ENCODE data around the gene FRS3.
"Not testable (repeated sequence)": the region's sequence is repeated elsewhere in the genome, so short reads cannot be mapped to it uniquely, and the experiment has no call there.

The FRS3 gene, protein sequence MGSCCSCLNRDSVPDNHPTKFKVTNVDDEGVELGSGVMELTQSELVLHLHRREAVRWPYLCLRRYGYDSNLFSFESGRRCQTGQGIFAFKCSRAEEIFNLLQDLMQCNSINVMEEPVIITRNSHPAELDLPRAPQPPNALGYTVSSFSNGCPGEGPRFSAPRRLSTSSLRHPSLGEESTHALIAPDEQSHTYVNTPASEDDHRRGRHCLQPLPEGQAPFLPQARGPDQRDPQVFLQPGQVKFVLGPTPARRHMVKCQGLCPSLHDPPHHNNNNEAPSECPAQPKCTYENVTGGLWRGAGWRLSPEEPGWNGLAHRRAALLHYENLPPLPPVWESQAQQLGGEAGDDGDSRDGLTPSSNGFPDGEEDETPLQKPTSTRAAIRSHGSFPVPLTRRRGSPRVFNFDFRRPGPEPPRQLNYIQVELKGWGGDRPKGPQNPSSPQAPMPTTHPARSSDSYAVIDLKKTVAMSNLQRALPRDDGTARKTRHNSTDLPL

GRCh38 chr6:41779788-41780550 lies at the start of gene FRS3:
Gene FRS3, minus strand, starts transcription at chr6:41779900. Its CDS starts 2,913 bp downstream, at chr6:41776987.
- peak within 1 kb of the TSS; percentile 92 to 94 for H3K4me3 Mint-ChIP-seq
- peak; percentile 99 for DNase-seq

DNA sequence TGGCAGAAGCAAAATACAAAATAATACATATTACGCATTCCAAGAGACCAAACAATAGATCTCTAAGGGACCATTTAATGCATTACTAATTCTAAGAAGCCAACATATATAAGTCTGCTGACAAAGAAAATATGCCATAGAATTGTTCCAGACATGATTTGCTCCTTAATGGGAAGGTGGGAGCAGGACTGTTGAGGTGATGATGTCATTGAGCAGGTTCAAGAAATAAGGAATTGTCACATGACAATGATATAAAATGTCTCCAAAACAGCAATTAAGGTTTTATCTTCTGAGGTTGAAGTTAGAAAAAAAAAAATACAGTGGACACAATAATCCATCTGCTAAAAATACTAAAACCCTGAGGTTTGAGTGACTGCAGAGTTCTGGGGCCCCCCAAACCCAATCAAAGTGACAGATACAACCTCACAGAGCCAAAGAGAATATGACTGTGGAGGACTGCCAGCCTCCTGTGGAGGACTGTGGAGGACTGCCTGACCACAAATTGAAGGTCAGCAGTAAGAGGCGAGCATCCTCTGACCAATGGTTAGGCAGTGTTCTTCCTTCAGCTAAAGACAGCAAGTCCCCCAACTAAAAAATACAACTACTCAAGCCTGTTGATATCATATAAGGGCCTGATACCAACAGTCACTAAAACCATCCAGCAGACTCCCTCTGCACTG lies 46.8 kb upstream of the FRS3 start:
- ATAC-seq (no peak), DNase-seq (no peak)
- no peak overlapping the region for H3K27ac Mint-ChIP-seq
- H3K27me3 Mint-ChIP-seq = no peaks in the 10 kb centered on the region
- no peaks in the 10 kb centered on the region for H3K4me1 Mint-ChIP-seq
- H3K9me3 Mint-ChIP-seq = no peaks in the 10 kb centered on the region
- H3K4me3 Mint-ChIP-seq = no peak overlapping the region

More at GRCh38 chr6:41779788-41780550, at the start of gene FRS3:
- H3K27ac Mint-ChIP-seq = peak within 1 kb of the TSS; percentile 57 to 94
- ATAC-seq = peak; percentile 95
- H3K4me1 Mint-ChIP-seq = peaks cover 25% of the 10 kb centered on the region
- peaks cover 10% of the 10 kb centered on the region for H3K27me3 Mint-ChIP-seq
- H3K9me3 Mint-ChIP-seq = no peaks in the 10 kb centered on the region

DNA sequence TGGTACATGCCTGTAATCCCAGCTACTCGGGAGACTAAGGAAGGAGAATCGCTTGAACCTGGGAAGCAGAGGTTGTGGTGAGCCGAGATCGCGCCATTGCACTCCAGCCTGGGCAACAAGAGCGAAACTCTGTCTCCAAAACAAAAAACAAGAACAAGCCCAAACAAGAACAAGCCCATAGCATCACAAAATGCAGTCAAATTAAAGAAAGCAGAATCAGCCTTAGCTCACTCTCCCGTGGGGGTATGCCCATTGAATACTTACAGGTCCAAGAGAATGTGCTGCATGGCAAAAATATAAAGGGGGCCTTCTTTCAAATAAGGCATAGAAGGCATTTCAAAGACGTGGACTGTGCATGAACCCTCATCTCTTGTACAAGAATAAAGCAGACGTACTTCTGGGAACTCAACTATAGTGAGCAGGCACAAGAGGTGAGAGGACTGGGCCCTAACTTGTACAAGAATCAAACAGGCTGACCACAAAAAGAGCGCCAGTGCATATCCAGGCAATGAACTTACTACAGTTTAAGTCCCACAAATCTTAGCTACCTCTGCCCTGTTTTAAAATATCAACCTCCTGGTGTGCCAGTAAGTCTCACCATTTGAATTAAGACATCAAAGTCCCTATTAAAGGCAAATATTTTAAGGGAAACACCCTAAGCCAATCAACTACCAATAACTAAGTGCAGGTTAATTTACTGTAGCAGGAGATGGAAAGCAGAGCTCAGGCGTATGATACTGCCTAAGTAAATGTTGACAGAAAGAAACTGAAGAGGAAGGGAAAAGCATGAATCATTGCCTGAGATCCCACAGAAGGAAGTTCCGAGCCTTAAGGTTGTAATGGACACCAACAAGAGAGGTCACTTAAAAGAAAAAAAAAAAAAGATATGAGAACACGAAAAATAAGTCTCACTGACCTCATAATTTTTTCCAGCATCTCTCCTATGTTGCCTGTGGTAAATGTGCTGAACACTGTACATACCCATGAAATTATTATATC lies 45.2 kb upstream of the FRS3 start:
- no peak for ATAC-seq
- Mint-ChIP-seq H3K9me3 (no peaks in the 10 kb centered on the region), H3K4me3 (no peak overlapping the region), H3K4me1 (no peaks in the 10 kb centered on the region), H3K27me3 (no peaks in the 10 kb centered on the region), H3K27ac (no peak overlapping the region)
- no peak for DNase-seq

DNA sequence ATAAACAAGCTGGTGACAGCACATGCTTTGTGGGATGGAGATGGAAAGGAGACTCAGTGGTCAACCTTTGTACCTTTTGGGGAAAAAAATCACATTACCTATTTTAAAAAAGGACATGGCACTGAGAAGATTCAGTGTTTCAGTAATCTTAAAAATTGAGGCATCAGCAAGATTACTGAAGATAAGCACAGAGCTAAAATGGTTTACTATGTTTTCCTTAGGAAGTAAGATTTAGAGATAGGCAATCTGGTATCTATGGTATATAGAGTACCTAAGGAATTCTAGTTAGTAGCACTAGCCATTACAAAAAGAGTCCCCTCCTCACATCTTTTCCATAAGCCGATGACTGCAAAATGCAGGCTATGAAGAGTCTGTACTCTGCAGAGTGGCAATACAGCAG lies 43.5 kb upstream of the FRS3 start:
- Mint-ChIP-seq H3K27ac (no peak overlapping the region), H3K9me3 (no peaks in the 10 kb centered on the region), H3K4me1 (no peaks in the 10 kb centered on the region), H3K27me3 (no peaks in the 10 kb centered on the region), H3K4me3 (no peak overlapping the region)
- ATAC-seq = no peak
- DNase-seq = no peak

GRCh38 chr6:41822021-41822420 lies 42.3 kb upstream of the FRS3 start:
- no peaks in the 10 kb centered on the region for H3K27me3 Mint-ChIP-seq
- H3K27ac Mint-ChIP-seq = no peak overlapping the region
- no peak for ATAC-seq
- H3K4me1 Mint-ChIP-seq = no peaks in the 10 kb centered on the region
- no peak for DNase-seq
- H3K9me3 Mint-ChIP-seq = no peaks in the 10 kb centered on the region
- H3K4me3 Mint-ChIP-seq = no peak overlapping the region

DNA sequence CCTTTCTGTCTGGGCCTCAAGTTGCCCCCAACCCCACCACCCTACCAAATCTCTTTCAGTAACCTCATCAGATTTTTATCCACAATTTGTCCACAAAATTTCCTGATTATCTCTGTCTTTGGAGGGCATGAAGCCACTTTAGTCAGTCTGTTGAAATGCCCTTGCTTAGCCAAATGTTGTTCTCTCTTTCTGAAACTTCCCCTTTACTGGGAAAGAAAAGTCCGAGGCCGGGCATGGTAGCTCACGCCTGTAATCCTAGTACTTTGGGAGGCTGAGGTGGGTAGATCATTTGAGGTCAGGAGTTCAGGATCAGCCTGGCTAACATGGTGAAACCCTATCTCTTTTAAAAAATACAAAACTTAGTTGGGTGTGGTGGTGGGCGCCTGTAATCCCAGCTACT lies 41.6 kb upstream of the FRS3 start:
- H3K27ac Mint-ChIP-seq = no peak overlapping the region
- ATAC-seq (no peak), DNase-seq (no peak)
- no peaks in the 10 kb centered on the region for H3K4me1 Mint-ChIP-seq
- H3K4me3 Mint-ChIP-seq = no peak overlapping the region
- H3K27me3 Mint-ChIP-seq = no peaks in the 10 kb centered on the region
- H3K9me3 Mint-ChIP-seq = no peaks in the 10 kb centered on the region

DNA sequence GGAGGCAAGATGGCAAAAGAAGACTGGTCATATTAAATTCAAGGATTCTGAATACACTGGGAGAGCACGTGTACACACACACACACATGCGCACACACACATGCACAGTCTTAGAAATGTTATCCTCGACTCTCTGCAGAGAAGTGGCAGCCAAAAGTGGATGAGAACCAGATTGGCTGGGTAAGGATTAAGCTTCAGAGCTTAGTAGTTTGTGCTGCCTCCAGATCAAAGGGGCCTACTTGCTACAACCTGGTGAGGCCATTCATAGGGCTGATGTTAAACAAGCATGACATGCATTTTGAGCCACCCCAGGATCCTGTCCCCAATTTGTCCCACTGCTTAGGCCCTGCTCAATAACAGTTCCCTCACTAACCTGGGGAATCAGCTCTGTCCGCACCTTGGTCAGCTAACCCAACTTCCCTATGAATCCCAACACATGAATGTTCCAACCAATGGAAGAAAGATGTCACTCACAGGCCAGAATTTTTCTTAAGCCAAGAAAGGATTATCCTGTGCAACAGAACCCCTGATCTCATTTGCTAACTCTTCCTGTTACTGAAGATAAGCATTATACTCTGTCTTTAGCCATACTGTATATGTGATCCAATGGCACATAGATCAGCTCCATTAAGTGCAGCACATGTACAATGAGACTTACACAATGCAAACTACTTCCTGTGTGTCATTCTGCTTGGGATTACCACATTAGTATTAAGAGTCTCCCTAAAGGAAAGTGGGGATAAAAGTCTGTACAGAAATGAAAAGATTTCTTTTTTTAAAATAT lies 38.8 kb upstream of the FRS3 start:
- H3K4me1 Mint-ChIP-seq = no peaks in the 10 kb centered on the region
- no peak for DNase-seq
- ATAC-seq = no peak
- H3K4me3 Mint-ChIP-seq = no peak overlapping the region
- H3K27ac Mint-ChIP-seq = no peak overlapping the region
- H3K9me3 Mint-ChIP-seq = no peaks in the 10 kb centered on the region
- no peaks in the 10 kb centered on the region for H3K27me3 Mint-ChIP-seq

DNA sequence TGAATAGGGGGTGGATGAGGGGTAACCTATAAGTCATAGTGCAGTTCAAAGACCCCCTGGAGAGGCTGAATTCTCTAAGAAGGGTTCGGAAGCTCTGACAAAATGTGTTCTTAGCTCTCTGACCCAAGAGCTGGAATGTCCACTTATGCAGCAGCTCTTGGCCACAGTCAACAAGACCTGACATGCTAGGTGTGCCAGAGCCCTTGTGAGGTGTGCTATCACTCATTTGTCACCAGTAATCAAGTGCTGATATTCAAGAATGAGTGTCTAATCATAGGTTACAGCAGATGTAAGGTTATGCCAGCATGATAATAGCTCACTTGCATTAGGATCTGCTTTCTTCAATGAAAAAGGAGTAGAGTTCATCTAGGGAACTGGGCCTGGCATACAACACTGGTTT lies 35.9 kb upstream of the FRS3 start:
- no peak overlapping the region for H3K4me3 Mint-ChIP-seq
- H3K9me3 Mint-ChIP-seq = no peaks in the 10 kb centered on the region
- no peaks in the 10 kb centered on the region for H3K27me3 Mint-ChIP-seq
- no peak for ATAC-seq
- DNase-seq = no peak
- no peaks in the 10 kb centered on the region for H3K4me1 Mint-ChIP-seq
- H3K27ac Mint-ChIP-seq = no peak overlapping the region

GRCh38 chr6:41814629-41815028 lies 34.9 kb upstream of the FRS3 start:
- no peaks in the 10 kb centered on the region for H3K9me3 Mint-ChIP-seq
- no peaks in the 10 kb centered on the region for H3K4me1 Mint-ChIP-seq
- DNase-seq (no peak), ATAC-seq (no peak)
- H3K4me3 Mint-ChIP-seq = no peak overlapping the region
- no peak overlapping the region for H3K27ac Mint-ChIP-seq
- no peaks in the 10 kb centered on the region for H3K27me3 Mint-ChIP-seq

DNA sequence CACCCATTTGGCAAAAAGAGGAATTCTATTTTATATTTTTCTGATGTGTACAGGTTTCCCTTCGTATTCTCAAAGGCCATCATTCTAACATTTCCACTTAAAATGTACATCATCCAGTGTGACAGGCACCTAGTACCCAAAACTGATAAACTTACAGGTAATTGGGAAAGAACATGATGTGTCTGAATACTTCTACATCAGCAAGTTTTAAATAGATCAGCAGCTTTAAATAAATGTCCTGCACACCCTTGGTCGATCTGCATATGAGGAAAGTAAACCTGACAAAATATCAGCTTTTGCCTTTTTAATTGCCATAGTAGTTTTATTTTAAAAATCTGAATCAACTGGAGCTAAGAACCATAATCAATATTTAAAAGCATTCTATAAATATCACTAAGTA lies 34.3 kb upstream of the FRS3 start:
- Mint-ChIP-seq H3K9me3 (no peaks in the 10 kb centered on the region), H3K27ac (no peak overlapping the region), H3K4me1 (no peaks in the 10 kb centered on the region), H3K27me3 (no peaks in the 10 kb centered on the region), H3K4me3 (no peak overlapping the region)
- no peak for ATAC-seq
- DNase-seq = no peak

DNA sequence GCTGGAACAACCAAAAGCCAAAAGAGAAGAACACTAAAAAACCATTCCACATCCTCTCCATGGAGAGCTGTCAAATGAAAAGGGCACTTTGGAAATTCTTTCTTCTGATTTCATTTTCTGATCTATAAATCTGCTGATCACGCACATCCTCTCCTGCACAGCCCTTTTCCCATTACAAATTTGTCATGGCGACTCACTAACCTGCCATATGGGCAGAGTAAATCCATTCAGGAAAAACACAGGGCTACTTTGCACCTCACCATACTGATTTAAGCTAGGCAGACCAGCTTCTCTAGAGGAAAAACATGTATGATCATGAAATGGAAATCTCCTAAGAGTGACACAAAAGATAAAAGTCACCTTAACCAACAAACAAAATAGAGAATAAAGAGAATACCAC lies 33.8 kb upstream of the FRS3 start:
- H3K4me3 Mint-ChIP-seq = no peak overlapping the region
- no peak overlapping the region for H3K27ac Mint-ChIP-seq
- ATAC-seq (no peak), DNase-seq (no peak)
- H3K27me3 Mint-ChIP-seq = no peaks in the 10 kb centered on the region
- H3K4me1 Mint-ChIP-seq = no peaks in the 10 kb centered on the region
- no peaks in the 10 kb centered on the region for H3K9me3 Mint-ChIP-seq

DNA sequence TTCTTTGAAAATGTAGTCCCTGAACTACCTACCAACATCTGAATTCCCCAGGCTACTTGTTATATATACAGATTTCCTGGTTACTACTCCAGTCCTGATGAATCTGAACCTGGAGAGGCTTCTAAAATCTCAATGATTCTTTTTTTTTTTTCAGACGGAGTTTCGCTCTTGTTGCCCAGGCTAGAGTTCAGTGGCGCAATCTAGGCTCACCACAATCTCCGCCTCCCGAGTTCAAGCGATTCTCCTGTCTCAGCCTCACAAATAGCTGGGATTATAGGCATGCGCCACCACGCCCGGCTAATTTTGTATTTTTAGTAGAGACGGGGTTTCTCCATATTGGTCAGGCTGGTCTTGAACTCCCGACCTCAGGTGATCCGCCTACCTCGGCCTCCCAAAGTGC lies 32.2 kb upstream of the FRS3 start:
- not testable (repeated sequence) for H3K27me3 Mint-ChIP-seq, DNase-seq, H3K9me3 Mint-ChIP-seq, H3K4me1 Mint-ChIP-seq, H3K4me3 Mint-ChIP-seq, H3K27ac Mint-ChIP-seq, ATAC-seq

- no peak overlapping the region for H3K4me3 Mint-ChIP-seq
- ATAC-seq (no peak), DNase-seq (no peak)
- no peaks in the 10 kb centered on the region for H3K27me3 Mint-ChIP-seq
- H3K9me3 Mint-ChIP-seq = no peaks in the 10 kb centered on the region
- H3K27ac Mint-ChIP-seq = no peak overlapping the region
- no peaks in the 10 kb centered on the region for H3K4me1 Mint-ChIP-seq
These were observed 31.4 kb upstream of the FRS3 start for GRCh38 chr6:41811095-41811494.
